OCI-LY1 (cell line): Measurements from ENCODE around the gene MAP3K20.

ENCODE experiments used
- EZH2 ChIP-seq: fragments of 200-600 bp; sonication (generic), shearing (Covaris generic); IDR thresholded peaks from 2 replicates; pipeline ENCODE4 v1.8.0; 2017; ENCODE audit warnings: borderline replicate concordance, mixed run types, mild to moderate bottlenecking, antibody characterized with exemption, low read length, moderate library complexity, mixed read lengths
- TF ChIP-seq, protein P1 (sequence below): fragments of 200-600 bp; sonication (generic), shearing (Covaris generic); IDR thresholded peaks from 2 replicates; pipeline ENCODE4 v1.5.1; 2017; ENCODE audit warnings: mild to moderate bottlenecking, antibody characterized with exemption, low read length, moderate library complexity, mixed read lengths

DNA sequence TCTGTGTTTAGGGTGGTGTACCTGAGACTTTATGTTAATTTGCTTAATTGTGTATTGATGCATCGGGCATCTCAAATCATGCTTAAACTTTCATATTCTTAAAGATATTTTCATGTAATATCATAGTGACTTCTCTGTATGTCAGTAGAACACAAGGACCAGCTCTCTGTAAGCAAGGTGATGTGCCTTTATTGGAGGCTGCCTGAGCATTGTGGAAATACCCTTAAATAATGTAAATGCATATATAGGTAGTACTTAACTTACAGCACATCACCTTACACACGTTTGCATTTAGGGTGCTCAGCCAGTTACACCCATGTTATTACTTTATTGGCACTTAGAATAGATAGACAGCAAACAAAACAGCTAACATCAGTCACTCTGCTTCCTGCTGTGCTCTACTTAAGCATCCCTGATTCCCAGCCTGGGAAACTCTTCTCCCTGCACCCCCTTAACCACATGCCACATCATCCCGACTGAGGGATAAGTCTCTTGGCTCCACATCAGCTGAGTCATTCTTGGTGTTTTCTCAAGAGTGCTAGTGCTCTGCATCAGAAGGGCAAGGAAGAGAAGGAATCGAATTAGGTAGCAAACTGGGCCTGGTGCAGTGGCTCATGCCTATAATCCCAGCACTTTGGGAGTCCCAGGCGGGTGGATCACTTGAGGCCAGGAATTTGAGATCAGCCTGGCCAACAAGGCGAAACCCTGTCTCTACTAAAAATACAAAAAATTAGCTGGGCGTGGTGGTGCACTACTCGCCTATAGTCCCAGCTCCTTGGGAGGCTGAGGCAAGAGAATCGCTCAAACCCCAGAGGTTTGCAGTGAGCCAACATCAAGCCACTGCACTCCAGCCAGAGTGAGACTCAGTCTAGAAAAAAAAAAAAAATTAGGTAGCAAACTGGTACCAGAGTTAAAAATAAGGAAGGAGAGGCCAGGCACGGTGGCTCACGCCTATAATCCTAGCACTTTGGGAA lies 108.7 kb downstream of the MAP3K20 start:
- TF ChIP-seq EZH2 = no peak
- TF ChIP-seq, protein P1, sequence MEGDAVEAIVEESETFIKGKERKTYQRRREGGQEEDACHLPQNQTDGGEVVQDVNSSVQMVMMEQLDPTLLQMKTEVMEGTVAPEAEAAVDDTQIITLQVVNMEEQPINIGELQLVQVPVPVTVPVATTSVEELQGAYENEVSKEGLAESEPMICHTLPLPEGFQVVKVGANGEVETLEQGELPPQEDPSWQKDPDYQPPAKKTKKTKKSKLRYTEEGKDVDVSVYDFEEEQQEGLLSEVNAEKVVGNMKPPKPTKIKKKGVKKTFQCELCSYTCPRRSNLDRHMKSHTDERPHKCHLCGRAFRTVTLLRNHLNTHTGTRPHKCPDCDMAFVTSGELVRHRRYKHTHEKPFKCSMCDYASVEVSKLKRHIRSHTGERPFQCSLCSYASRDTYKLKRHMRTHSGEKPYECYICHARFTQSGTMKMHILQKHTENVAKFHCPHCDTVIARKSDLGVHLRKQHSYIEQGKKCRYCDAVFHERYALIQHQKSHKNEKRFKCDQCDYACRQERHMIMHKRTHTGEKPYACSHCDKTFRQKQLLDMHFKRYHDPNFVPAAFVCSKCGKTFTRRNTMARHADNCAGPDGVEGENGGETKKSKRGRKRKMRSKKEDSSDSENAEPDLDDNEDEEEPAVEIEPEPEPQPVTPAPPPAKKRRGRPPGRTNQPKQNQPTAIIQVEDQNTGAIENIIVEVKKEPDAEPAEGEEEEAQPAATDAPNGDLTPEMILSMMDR = no peak
